ENCODE measurements around the gene KIAA1217.

- TF ChIP-seq TP53 (CRISPR knock-in tag; IDR thresholded peaks at IDR 0.05) (no peak), BHLHE40 (IDR thresholded peaks at IDR 0.05; ENCODE audit: low read depth, low read length) (no peak), CTCF (IDR thresholded peaks at IDR 0.05) (no peak), JUN (IDR thresholded peaks at IDR 0.05) (no peak), MAFK (IDR thresholded peaks at IDR 0.05; ENCODE audit: partially characterized antibody) (no peak), POLR2A (IDR thresholded peaks at IDR 0.05; ENCODE audit: low read length) (no peak), HMGXB4 (CRISPR knock-in tag; IDR thresholded peaks at IDR 0.05; ENCODE audit: borderline replicate concordance) (no peak), EP300 (IDR thresholded peaks at IDR 0.05) (no peak), KDM5A (IDR thresholded peaks at IDR 0.05) (no peak)
Observed at GRCh38 chr10:24235471-24235870, 26.5 kb downstream of the KIAA1217 start.
